ENCODE results near the gene SHISA9. TPM values are rescaled to one million over a fixed set of nuclear protein-coding genes. Genes with fewer than 3 reads are reported as not detected.

The SHISA9 gene
- polyA plus RNA-seq, 1 donor: 2.7 TPM

GRCh38 chr16:13005721-13006247 lies 104.4 kb downstream of the SHISA9 start:
- Histone ChIP-seq H3K9me3 (ENCODE audit: control insufficient read depth, low read depth, low read length) (no peaks in the 10 kb centered on the region), H3K27ac (ENCODE audit: low read length) (no peak overlapping the region), H3K4me3 (ENCODE audit: low read length) (no peak overlapping the region), H3K36me3 (ENCODE audit: control insufficient read depth, insufficient read depth, low read length) (no peaks in the 10 kb centered on the region), H3K27me3 (ENCODE audit: control insufficient read depth, insufficient read depth, low read length) (no peaks in the 10 kb centered on the region), H3K4me1 (ENCODE audit: control insufficient read depth, insufficient read depth, low read length) (no peaks in the 10 kb centered on the region)
- no CpG with 5 or more reads among the region's 12 CpGs for WGBS (ENCODE audit: insufficient coverage, low lambda C conversion rate)
- DNase-seq: no peak

GRCh38 chr16:13012601-13013000 lies 111.2 kb downstream of the SHISA9 start:
- Histone ChIP-seq H3K36me3 (ENCODE audit: control insufficient read depth, insufficient read depth, low read length) (no peaks in the 10 kb centered on the region), H3K4me3 (ENCODE audit: low read length) (no peak overlapping the region), H3K27ac (ENCODE audit: low read length) (no peak overlapping the region), H3K27me3 (ENCODE audit: control insufficient read depth, insufficient read depth, low read length) (no peaks in the 10 kb centered on the region), H3K9me3 (ENCODE audit: control insufficient read depth, low read depth, low read length) (no peaks in the 10 kb centered on the region), H3K4me1 (ENCODE audit: control insufficient read depth, insufficient read depth, low read length) (no peaks in the 10 kb centered on the region)
- WGBS (ENCODE audit: insufficient coverage, low lambda C conversion rate): no CpG with 5 or more reads among the region's 4 CpGs
- no peak for DNase-seq

GRCh38 chr16:13013043-13013442 lies 111.6 kb downstream of the SHISA9 start:
- H3K4me1 ChIP-seq (ENCODE audit: control insufficient read depth, insufficient read depth, low read length): no peaks in the 10 kb centered on the region
- no peak overlapping the region for H3K4me3 ChIP-seq (ENCODE audit: low read length)
- H3K27ac ChIP-seq (ENCODE audit: low read length): no peak overlapping the region
- no peaks in the 10 kb centered on the region for H3K27me3 ChIP-seq (ENCODE audit: control insufficient read depth, insufficient read depth, low read length)
- no peak for DNase-seq
- H3K9me3 ChIP-seq (ENCODE audit: control insufficient read depth, low read depth, low read length): no peaks in the 10 kb centered on the region
- H3K36me3 ChIP-seq (ENCODE audit: control insufficient read depth, insufficient read depth, low read length): no peaks in the 10 kb centered on the region
- no CpG with 5 or more reads among the region's 6 CpGs for whole genome bisulfite sequencing (ENCODE audit: insufficient coverage, low lambda C conversion rate)

GRCh38 chr16:13014476-13014875 lies 113.1 kb downstream of the SHISA9 start:
- H3K36me3 ChIP-seq (ENCODE audit: control insufficient read depth, insufficient read depth, low read length): no peaks in the 10 kb centered on the region
- WGBS (ENCODE audit: insufficient coverage, low lambda C conversion rate): no CpG with 5 or more reads among the region's 2 CpGs

GRCh38 chr16:13018026-13018425 lies 116.6 kb downstream of the SHISA9 start:
- Histone ChIP-seq H3K4me1 (ENCODE audit: control insufficient read depth, insufficient read depth, low read length) (no peaks in the 10 kb centered on the region), H3K9me3 (ENCODE audit: control insufficient read depth, low read depth, low read length) (no peaks in the 10 kb centered on the region), H3K4me3 (ENCODE audit: low read length) (no peak overlapping the region), H3K27ac (ENCODE audit: low read length) (no peak overlapping the region), H3K27me3 (ENCODE audit: control insufficient read depth, insufficient read depth, low read length) (no peaks in the 10 kb centered on the region), H3K36me3 (ENCODE audit: control insufficient read depth, insufficient read depth, low read length) (no peaks in the 10 kb centered on the region)
- no peak for DNase-seq
- no CpG with 5 or more reads among the region's 5 CpGs for WGBS (ENCODE audit: insufficient coverage, low lambda C conversion rate)

More at GRCh38 chr16:13014476-13014875, 113.1 kb downstream of the SHISA9 start:
- Histone ChIP-seq H3K4me3 (ENCODE audit: low read length) (no peak overlapping the region), H3K9me3 (ENCODE audit: control insufficient read depth, low read depth, low read length) (no peaks in the 10 kb centered on the region), H3K27ac (ENCODE audit: low read length) (no peak overlapping the region), H3K27me3 (ENCODE audit: control insufficient read depth, insufficient read depth, low read length) (no peaks in the 10 kb centered on the region), H3K4me1 (ENCODE audit: control insufficient read depth, insufficient read depth, low read length) (no peaks in the 10 kb centered on the region)
- DNase-seq: no peak

GRCh38 chr16:13021996-13022395 lies 120.6 kb downstream of the SHISA9 start:
- Histone ChIP-seq H3K27ac (ENCODE audit: low read length) (no peak overlapping the region), H3K4me3 (ENCODE audit: low read length) (no peak overlapping the region), H3K4me1 (ENCODE audit: control insufficient read depth, insufficient read depth, low read length) (no peaks in the 10 kb centered on the region), H3K9me3 (ENCODE audit: control insufficient read depth, low read depth, low read length) (no peaks in the 10 kb centered on the region), H3K27me3 (ENCODE audit: control insufficient read depth, insufficient read depth, low read length) (no peaks in the 10 kb centered on the region), H3K36me3 (ENCODE audit: control insufficient read depth, insufficient read depth, low read length) (no peaks in the 10 kb centered on the region)
- 50% methylated on average over 1 of the region's 7 CpGs for WGBS (ENCODE audit: insufficient coverage, low lambda C conversion rate)
- DNase-seq: no peak

GRCh38 chr16:13029786-13030185 lies 128.4 kb downstream of the SHISA9 start:
- H3K27me3 ChIP-seq (ENCODE audit: control insufficient read depth, insufficient read depth, low read length): no peaks in the 10 kb centered on the region
- H3K36me3 ChIP-seq (ENCODE audit: control insufficient read depth, insufficient read depth, low read length): no peaks in the 10 kb centered on the region
- WGBS (ENCODE audit: insufficient coverage, low lambda C conversion rate): no CpG with 5 or more reads among the region's 5 CpGs
- no peaks in the 10 kb centered on the region for H3K9me3 ChIP-seq (ENCODE audit: control insufficient read depth, low read depth, low read length)
- H3K27ac ChIP-seq (ENCODE audit: low read length): no peak overlapping the region
- DNase-seq: no peak
- H3K4me1 ChIP-seq (ENCODE audit: control insufficient read depth, insufficient read depth, low read length): no peaks in the 10 kb centered on the region
- no peak overlapping the region for H3K4me3 ChIP-seq (ENCODE audit: low read length)

GRCh38 chr16:13030769-13031168 lies 129.4 kb downstream of the SHISA9 start:
- no CpG with 5 or more reads among the region's 6 CpGs for WGBS (ENCODE audit: insufficient coverage, low lambda C conversion rate)
- DNase-seq: no peak
- Histone ChIP-seq H3K9me3 (ENCODE audit: control insufficient read depth, low read depth, low read length) (no peaks in the 10 kb centered on the region), H3K4me1 (ENCODE audit: control insufficient read depth, insufficient read depth, low read length) (no peaks in the 10 kb centered on the region), H3K27ac (ENCODE audit: low read length) (no peak overlapping the region), H3K4me3 (ENCODE audit: low read length) (no peak overlapping the region), H3K36me3 (ENCODE audit: control insufficient read depth, insufficient read depth, low read length) (no peaks in the 10 kb centered on the region), H3K27me3 (ENCODE audit: control insufficient read depth, insufficient read depth, low read length) (no peaks in the 10 kb centered on the region)

- Histone ChIP-seq H3K27me3 (ENCODE audit: control insufficient read depth, insufficient read depth, low read length) (no peaks in the 10 kb centered on the region), H3K9me3 (ENCODE audit: control insufficient read depth, low read depth, low read length) (no peaks in the 10 kb centered on the region)
- 100% methylated on average over 1 of the region's 5 CpGs for WGBS (ENCODE audit: insufficient coverage, low lambda C conversion rate)
Measured at GRCh38 chr16:13032911-13033310, 131.5 kb downstream of the SHISA9 start.

GRCh38 chr16:13036600-13036999 lies 135.2 kb downstream of the SHISA9 start:
- Histone ChIP-seq H3K4me3 (ENCODE audit: low read length) (no peak overlapping the region), H3K27me3 (ENCODE audit: control insufficient read depth, insufficient read depth, low read length) (no peaks in the 10 kb centered on the region), H3K27ac (ENCODE audit: low read length) (no peak overlapping the region), H3K9me3 (ENCODE audit: control insufficient read depth, low read depth, low read length) (no peaks in the 10 kb centered on the region), H3K4me1 (ENCODE audit: control insufficient read depth, insufficient read depth, low read length) (no peaks in the 10 kb centered on the region), H3K36me3 (ENCODE audit: control insufficient read depth, insufficient read depth, low read length) (no peaks in the 10 kb centered on the region)
- WGBS (ENCODE audit: insufficient coverage, low lambda C conversion rate): no CpG with 5 or more reads among the region's 4 CpGs
- peak in 1 of 2 donors; percentile 20 for DNase-seq

More at GRCh38 chr16:13032911-13033310, 131.5 kb downstream of the SHISA9 start:
- H3K4me3 ChIP-seq (ENCODE audit: low read length): no peak overlapping the region
- H3K4me1 ChIP-seq (ENCODE audit: control insufficient read depth, insufficient read depth, low read length): no peaks in the 10 kb centered on the region
- DNase-seq: no peak
- no peaks in the 10 kb centered on the region for H3K36me3 ChIP-seq (ENCODE audit: control insufficient read depth, insufficient read depth, low read length)
- no peak overlapping the region for H3K27ac ChIP-seq (ENCODE audit: low read length)

GRCh38 chr16:13038591-13038990 lies 137.2 kb downstream of the SHISA9 start:
- H3K9me3 ChIP-seq (ENCODE audit: control insufficient read depth, low read depth, low read length): no peaks in the 10 kb centered on the region
- H3K27me3 ChIP-seq (ENCODE audit: control insufficient read depth, insufficient read depth, low read length): no peaks in the 10 kb centered on the region
- H3K36me3 ChIP-seq (ENCODE audit: control insufficient read depth, insufficient read depth, low read length): no peaks in the 10 kb centered on the region
- WGBS (ENCODE audit: insufficient coverage, low lambda C conversion rate): 68% methylated on average over 2 of the region's 3 CpGs
- H3K4me3 ChIP-seq (ENCODE audit: low read length): no peak overlapping the region
- H3K27ac ChIP-seq (ENCODE audit: low read length): no peak overlapping the region
- H3K4me1 ChIP-seq (ENCODE audit: control insufficient read depth, insufficient read depth, low read length): no peaks in the 10 kb centered on the region
- DNase-seq: no peak

Measured in large intestine (tissue), 3 donors.